ENCODE results near the gene WASF3.

Gene WASF3

GRCh38 chr13:26679411-26680122, 122.1 kb downstream of the WASF3 start:
- DNase-seq (ENCODE audit: low read depth in 1 of 2, low spot score in 1 of 2), result no peak
- no peak for TF ChIP-seq CTCF (IDR thresholded peaks at IDR 0.05; ENCODE audit: insufficient read depth, low read length)
- H3K27ac ChIP-seq (replicated peaks), result no peak overlapping the region
- no peak overlapping the region for H3K4me3 ChIP-seq (replicated peaks; ENCODE audit: insufficient read depth, low read length)
- no peaks in the 10 kb centered on the region for H3K27me3 ChIP-seq (ENCODE audit: insufficient read depth, poor library complexity, severe bottlenecking)

GRCh38 chr13:26680123-26680450, 122.6 kb downstream of the WASF3 start:
- H3K27me3 ChIP-seq (ENCODE audit: insufficient read depth, poor library complexity, severe bottlenecking), result no peaks in the 10 kb centered on the region
- TF ChIP-seq SPI1 (IDR thresholded peaks at IDR 0.05; ENCODE audit: borderline replicate concordance, low read depth) (no peak), CTCF (IDR thresholded peaks at IDR 0.05; ENCODE audit: insufficient read depth, low read length) (no peak), REST (IDR thresholded peaks at IDR 0.05; ENCODE audit: insufficient replicate concordance, low read depth) (no peak), POLR2AphosphoS5 (IDR thresholded peaks at IDR 0.05; ENCODE audit: low read depth) (no peak), GABPA (IDR thresholded peaks at IDR 0.05; ENCODE audit: low read depth) (no peak)
- no peak overlapping the region for H3K27ac ChIP-seq (replicated peaks)
- DNase-seq (ENCODE audit: low read depth in 1 of 2, low spot score in 1 of 2), result no peak
- H3K4me3 ChIP-seq (replicated peaks; ENCODE audit: insufficient read depth, low read length), result no peak overlapping the region

GRCh38 chr13:26680572-26680971, 123.1 kb downstream of the WASF3 start:
- Histone ChIP-seq H3K27me3 (ENCODE audit: insufficient read depth, poor library complexity, severe bottlenecking) (no peaks in the 10 kb centered on the region), H3K27ac (replicated peaks) (no peak overlapping the region), H3K4me3 (replicated peaks; ENCODE audit: insufficient read depth, low read length) (no peak overlapping the region)
- TF ChIP-seq CTCF (IDR thresholded peaks at IDR 0.05; ENCODE audit: insufficient read depth, low read length), result no peak
- TF ChIP-seq REST (IDR thresholded peaks at IDR 0.05; ENCODE audit: insufficient replicate concordance, low read depth), result no peak
- TF ChIP-seq POLR2AphosphoS5 (IDR thresholded peaks at IDR 0.05; ENCODE audit: low read depth), result no peak
- TF ChIP-seq SPI1 (IDR thresholded peaks at IDR 0.05; ENCODE audit: borderline replicate concordance, low read depth), result no peak
- no peak for TF ChIP-seq GABPA (IDR thresholded peaks at IDR 0.05; ENCODE audit: low read depth)
- no peak for DNase-seq (ENCODE audit: low read depth in 1 of 2, low spot score in 1 of 2)

GRCh38 chr13:26681036-26681435, 123.6 kb downstream of the WASF3 start:
- TF ChIP-seq POLR2AphosphoS5 (IDR thresholded peaks at IDR 0.05; ENCODE audit: low read depth) (no peak), REST (IDR thresholded peaks at IDR 0.05; ENCODE audit: insufficient replicate concordance, low read depth) (no peak), CTCF (IDR thresholded peaks at IDR 0.05; ENCODE audit: insufficient read depth, low read length) (no peak), GABPA (IDR thresholded peaks at IDR 0.05; ENCODE audit: low read depth) (no peak), SPI1 (IDR thresholded peaks at IDR 0.05; ENCODE audit: borderline replicate concordance, low read depth) (no peak)
- no peak overlapping the region for H3K27ac ChIP-seq (replicated peaks)
- DNase-seq (ENCODE audit: low read depth in 1 of 2, low spot score in 1 of 2), result no peak
- H3K27me3 ChIP-seq (ENCODE audit: insufficient read depth, poor library complexity, severe bottlenecking), result no peaks in the 10 kb centered on the region
- no peak overlapping the region for H3K4me3 ChIP-seq (replicated peaks; ENCODE audit: insufficient read depth, low read length)
